HG03342 (cell line): Measurements from ENCODE around the gene USP4.
"Not testable (repeated sequence)": the region's sequence is repeated elsewhere in the genome, so short reads cannot be mapped to it uniquely, and the experiment has no call there.

Experiments
- ATAC-seq: cut with Tn5 transposase; IDR thresholded peaks from one replicate; pipeline ENCODE4 v1.9.1; 2021; ENCODE audit warnings: mild to moderate bottlenecking, moderate library complexity; ENCODE audit not compliant: unreplicated experiment

The USP4 gene

DNA sequence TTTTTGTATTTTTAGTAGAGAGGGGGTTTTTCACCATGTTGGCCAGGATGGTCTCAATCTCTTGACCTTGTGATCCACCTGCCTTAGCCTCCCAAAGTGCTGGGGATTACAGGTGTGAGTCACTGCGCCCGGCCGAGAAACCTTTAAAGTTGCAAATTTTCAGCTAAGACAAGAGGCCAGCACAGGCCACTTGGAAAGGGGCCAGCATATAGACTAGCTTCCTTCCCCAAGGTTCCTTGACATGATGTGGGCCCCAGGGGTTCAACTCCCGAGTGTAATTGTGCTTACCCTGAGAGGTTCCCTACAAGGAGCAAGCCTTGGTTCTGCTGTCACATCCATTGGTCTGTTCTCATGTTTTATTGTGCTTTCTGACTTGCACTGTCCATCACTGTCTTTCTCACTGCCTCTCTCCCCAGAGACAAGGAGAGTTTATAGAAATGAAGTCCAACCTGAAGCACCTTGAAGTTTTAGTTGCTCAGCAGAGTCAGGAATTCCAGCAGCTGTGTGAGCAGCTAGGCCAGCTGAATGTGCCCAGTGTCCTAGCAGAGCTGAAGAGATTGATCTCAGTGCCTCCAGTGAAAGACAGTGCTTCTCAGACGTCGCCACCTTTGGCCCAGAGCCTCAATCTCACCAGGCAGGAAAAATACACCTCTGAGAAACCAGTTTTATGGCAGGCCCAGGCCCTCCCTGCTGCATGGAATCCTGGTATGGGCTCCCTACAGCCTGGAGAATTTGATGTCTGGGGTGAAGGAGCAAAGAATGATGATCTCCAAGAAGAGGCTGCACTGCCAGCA is 83.9 kb downstream of the USP4 start:
- no peak for ATAC-seq

DNA sequence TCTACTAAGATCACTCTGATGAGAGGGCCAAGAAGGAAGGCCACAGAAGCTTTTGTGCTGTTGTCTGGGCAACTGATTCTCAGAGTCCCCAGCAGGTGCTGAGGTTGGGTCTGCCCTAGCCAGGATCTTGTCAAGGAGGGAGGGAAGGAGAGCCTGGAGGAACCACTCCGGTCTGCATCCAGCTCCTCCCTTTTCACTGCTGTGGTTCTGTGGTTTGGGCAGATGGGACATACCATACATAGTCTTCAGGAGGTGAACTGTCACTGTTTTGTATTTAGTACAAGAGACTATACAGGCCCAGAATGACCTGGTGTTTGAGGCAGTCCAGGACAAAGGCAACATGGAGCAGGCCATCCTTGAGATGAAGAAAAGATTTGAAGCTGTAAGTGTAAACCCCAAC is 84.7 kb downstream of the USP4 start:
- ATAC-seq, result no peak

DNA sequence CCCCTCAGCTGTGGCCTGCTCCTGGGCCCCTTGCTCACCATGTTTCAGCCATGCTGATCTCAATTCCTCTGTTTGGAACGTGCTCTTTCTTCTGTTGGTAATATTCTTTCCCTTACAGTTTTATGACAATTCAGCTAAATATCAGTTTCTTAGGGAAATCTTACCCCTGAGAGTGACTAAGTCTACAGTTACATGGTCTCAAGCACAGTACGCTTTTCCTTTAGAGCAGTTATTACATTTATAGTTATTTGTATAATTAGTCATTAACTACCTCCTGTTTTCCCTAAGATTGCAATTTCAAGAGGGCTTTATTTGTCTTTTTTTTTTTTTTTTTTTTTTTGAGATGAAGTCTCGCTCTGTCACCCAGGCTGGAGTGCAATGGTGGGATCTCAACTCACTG is 86.3 kb downstream of the USP4 start:
- ATAC-seq, result no peak

DNA sequence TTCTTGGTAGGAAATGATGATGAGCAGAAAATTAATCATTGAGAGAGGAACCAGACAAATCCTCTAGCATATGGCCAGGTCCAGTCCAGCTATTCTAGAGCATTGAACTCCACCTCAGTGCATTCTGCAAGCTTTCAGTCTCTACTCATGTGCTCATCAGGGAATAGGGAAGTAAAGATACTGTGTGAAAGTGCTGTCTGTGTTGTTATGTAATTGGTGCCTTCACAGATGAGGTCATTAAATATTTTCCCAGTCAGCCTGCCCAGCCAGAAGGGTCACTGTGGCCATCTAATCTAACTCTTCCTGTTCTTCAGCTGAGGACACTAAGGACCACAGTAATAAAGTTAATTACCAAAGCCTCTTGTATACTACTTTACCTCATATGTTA is 91.0 kb downstream of the USP4 start:
- no peak for ATAC-seq

DNA sequence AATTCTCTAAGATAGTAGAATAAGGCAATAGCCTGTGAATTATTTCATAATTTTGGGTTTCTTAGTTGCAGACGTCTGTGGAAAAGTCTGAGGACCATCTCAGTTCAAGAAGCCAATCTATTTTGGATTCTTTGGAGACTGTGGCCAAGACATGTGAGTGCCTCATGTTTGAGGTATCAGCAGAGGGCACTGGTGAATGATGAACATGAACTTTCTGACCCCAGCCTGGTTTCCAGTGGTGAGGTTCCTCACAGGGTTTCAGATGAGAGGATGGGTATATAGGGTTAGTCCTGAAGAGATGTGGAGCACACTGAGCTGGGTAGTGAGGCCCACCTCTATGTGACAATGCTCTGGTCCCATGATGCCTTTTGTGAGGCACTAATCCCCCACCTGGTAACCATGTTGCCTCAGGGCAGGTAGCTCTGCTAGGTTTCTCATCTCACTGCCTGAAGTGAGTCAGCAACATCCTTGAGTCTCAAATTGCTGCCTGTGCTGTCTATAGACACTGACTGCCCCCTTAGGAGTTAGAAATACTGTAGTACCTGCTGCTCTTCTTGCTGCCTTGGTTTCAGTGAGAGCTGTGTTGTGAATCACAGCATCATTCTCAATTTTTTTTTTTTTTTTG is 95.2 kb downstream of the USP4 start:
- no peak for ATAC-seq

DNA sequence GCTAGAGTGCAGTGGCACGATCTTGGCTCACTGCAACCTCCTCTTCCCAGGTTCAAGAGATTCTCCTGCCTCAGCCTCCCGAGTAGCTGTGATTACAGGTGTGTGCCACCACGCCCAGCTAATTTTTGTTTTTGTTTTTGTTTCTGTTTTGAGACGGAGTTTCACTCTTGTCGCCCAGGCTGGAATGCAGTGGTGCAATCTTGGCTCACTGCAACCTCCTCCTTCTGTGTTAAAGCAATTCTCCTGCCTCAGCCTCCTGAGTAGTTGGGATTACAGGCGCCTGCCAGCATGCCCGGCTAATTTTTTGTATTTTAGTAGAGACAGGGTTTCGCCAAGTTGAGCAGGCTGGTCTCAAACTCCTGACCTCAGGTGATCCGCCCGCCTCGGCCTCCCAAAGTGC is 99.8 kb downstream of the USP4 start:
- not testable (repeated sequence) for ATAC-seq

DNA sequence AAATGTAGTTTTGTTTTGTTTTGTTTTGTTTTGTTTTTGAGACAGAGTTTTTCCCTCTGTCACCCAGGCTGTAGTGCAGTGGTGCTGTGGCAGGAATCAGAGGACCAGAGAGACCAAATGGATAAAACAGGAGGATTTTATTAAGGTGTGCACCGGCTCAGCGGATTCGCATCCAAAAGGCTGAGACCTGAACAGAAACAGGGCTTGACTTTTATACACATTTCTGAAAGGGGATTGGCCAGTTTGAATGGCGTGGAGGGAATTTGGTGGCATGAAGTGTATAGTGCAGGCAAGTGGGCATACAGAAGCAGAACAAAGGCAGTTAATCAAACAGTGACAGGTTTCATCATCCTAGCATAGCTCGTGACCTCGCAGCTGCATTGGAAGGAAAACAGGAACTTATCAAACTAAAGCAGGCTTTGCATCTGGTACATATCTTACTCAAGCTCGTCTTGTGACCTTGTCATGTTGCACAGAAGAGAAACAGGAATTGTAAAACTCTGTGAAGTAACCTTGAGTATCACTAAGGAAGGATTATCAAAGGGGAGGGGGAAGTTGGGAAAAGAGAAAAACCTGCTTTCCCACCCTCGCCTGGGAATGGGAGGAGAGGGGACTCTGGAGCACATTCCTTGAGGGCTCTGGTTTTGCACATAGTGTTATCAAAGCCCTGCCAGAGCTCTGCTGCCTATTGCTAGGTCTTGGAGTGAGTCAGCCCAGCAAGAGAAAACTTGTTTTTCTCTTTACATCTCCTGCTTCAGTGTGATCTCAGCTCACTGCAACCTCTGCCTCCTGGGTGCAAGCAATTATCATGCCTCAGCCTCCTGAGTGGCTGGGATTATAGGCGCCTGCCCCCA is 101.4 kb downstream of the USP4 start:
- no peak for ATAC-seq

DNA sequence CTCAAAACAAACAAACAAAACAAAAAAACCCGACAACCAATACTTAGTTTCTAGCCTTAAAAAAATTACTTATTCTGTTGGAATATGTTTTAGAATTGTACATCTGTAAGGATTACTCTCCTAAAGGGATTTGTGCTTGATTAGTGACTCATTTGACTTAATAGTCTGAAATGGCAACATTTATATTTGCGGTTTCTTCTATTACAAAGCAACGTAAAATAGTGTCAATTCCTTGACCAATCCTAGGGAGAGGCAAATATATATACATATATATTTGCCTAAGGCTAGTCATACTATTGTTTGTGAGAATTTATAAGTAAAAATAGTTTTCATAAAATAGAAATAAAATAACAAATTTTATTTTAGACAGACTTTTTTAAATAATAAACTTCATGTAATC is 102.5 kb downstream of the USP4 start:
- ATAC-seq, result no peak

DNA sequence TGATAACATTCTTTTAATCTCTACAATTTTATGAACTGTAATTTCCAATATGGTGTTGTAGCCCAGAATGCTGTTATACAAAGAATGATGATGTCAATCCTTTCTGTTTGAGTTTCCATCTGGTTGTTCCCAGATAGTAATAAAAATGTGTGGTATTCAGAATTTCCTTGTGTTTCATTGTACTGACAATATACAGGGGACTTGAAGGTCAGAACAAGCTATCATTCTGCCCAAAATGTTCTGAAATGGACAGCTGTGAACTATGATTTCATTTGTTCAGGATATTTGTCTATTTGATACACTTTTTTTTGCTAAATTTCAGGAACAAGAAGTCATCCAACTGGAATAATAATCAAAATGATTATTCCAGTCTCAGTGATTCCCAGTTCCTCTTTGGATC is 103.6 kb downstream of the USP4 start:
- no peak for ATAC-seq

DNA sequence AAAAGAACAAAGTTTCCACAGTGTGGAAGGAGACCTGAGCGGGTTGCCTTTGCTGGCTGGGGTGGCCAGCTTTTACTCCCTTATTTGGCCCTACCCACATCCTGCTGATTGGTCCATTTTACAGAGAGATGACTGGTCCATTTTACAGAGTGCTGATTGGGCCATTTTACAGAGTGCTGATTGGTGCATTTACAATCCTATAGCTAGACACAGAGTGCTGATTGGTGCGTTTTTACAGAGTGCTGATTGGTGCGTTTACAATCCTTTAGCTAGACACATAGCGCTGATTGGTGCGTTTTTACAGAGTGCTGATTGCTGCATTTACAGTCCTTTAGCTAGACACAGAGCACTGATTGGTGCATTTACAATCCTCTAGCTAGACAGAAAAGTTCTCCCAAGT is 111.0 kb downstream of the USP4 start:
- ATAC-seq, result not testable (repeated sequence)
